NCI-H1092 treated with DMSO at 0.1 percent for 48 hours (cell line): Measurements from ENCODE around the gene STOML3.
A peak's percentile ranks its signal among the peaks of the same experiment; 100 is the strongest.
"Not testable (repeated sequence)": the region's sequence is repeated elsewhere in the genome, so short reads cannot be mapped to it uniquely, and the experiment has no call there.

ENCODE experiments used
- DNase-seq: peaks from one replicate; lab custom pipeline; 2025; lab: John Stamatoyannopoulos, UW

Gene STOML3, protein sequence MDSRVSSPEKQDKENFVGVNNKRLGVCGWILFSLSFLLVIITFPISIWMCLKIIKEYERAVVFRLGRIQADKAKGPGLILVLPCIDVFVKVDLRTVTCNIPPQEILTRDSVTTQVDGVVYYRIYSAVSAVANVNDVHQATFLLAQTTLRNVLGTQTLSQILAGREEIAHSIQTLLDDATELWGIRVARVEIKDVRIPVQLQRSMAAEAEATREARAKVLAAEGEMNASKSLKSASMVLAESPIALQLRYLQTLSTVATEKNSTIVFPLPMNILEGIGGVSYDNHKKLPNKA

DNA sequence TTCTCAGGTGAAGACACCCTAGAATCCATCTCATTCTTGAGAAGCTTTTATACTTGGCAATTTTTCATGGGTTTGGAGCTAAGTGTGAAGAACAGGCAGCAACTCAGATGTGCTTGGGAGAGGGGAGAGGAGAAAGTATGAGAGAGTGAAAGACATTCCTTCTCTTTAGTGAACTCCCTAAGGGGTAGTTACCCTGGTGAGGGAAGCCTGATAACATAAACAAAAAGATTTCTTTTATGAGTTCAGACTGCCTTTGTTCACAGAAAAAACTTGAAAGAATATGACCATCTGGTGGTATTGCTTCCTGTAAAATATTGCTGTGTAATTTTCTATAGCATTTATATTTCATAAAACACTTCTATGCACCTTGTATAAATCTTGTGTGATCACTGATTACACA is at the start of gene STOML3:
STOML3 (minus strand) TSS at position 139 of the 400 bp plus-strand sequence; CDS start at position 29, 110 bp downstream.
- DNase-seq, result no peak

DNA sequence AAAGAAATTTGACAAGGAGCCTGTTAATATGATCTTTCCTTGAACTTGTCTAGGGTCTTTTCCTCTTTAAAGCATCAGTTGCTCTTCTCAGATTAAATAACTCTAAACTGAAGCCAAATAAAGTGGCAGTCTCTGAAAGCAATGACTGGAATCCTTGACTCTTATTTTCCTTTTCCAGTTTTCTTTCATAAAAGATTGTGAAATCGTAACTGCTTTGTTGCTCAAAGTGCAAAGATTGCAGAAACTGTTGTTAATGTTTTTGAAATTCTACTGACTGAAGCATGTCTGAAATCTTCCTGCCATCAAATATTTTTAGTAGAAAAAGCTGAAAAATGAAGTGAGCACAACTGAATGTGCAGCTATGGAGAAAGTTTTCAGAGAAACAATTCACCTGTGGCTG is 49.6 kb upstream of the STOML3 start:
- no peak for DNase-seq

DNA sequence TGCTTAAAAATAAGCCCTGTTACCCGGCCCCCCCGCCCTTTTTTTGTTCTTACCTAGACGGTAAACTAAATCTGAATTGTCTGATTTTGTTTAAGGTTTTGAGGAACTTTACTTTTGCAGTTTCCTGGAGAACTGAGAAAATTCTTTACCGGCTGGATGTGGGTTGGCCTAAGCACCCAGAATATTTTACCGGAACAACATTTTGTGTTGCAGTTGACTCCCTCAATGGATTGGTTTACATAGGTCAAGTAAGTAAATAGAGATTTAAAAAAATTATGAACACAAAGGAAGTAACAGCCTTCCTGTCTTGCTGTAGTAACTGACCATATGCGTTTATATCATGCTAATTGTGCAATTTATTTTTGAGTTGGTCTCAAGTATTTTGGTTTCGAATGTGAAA is 48.4 kb upstream of the STOML3 start:
- DNase-seq, result no peak

DNA sequence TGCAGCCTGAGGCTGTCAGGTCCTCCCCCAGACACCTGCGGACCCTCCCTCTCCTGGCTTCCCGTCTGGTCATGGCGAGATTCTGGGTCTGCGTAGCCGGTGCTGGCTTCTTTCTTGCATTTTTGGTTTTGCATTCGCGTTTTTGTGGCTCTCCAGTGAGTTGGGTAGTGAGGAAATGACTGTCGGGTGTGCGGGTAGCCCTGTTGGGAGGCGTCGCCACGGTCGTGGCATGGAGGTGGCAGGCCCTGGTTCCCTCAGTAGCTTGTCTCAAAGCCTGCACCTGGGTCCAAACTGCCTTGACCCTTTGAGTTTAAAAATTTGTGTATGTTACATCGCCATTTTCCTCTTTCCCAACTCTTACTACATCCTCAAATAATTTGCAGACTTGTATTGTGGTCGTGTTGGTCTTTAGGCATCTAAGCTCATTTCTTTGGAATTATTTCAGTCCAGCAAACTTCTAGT is 48.0 kb upstream of the STOML3 start:
- peak; percentile 47 for DNase-seq

DNA sequence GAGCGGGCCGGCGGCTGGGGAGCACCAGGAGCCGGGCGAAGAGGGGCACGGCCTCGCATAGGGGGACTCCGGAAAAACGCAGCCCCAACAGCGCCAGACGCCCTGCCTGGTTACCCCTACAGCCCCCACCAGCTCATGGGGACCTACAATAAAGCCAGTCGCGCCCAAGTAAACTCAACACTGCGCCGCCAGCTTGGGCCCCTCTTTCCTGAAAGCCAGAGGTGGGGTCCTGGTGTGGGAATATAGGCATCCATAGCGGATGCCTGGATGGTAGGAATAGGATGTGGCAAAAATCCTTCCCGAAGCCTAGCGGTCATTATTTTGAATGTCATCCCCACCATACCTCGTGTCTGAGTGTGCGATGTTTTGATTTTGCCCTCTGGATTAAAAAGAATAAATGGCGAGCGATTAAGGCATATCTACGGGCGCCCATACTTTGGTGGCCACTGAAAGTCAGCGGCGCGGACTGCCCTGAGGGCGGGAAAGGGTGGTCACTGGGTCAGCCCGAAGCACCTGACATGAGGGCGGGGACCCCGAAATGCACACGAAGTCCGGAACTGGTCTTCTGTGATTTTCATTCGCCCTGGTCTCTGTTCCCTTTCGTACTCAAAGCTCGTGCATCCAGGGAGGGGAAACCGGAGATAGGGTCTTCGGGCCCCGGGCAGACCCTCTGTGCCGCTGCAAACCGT is 47.4 kb upstream of the STOML3 start, which contains the start of the genes NHLRC3 and PROSER1:
NHLRC3 (plus strand) TSS at position 577 of the 689 bp plus-strand sequence. CDS start 184 bp downstream, outside the sequence.
PROSER1 (minus strand) TSS at position 210 of the 689 bp plus-strand sequence. CDS start 847 bp downstream, outside the sequence.
- peak; percentile 96 for DNase-seq

DNA sequence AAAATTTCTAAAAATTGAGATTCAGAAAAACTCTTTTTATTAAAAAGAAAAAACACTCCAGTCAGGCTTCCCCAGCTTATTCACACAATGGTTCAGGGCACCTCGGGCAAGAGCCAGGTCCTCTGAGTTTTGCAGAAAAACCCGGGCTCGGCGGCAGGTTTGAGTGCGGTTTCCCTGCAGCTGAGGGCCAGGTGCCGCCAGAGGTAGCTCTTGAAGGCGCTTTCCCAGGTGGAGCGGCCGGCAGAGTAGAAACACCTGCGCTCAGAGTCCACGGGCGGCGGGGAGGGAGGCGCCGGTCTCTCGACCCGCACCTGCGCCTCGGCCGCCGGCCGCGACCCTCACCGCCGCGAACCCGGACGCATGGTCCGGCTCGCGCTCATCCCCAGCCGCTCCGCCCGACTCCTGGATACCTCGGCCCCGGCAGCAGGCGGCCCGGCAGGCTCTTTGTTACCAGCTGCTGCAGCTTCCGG is 46.8 kb upstream of the STOML3 start:
- peak; percentile 66 for DNase-seq

DNA sequence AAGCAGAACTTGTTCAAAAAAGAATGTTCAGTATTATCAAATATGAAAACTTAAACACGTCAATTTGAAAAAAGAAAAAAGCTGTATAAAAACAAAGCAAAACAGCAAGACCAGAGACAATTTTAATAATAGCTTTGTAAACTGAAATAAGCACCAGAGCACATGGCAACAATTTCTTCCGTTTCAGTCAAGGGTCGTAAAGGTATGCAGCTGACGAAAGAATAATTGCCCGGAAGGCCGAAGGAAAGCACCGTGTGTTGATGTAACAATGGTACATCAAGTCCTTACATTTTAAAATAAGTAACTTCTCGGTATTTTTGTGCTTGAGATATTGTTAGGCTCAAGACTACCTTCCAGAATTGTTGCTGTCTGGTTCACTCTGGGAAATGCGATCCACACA is 45.6 kb upstream of the STOML3 start:
- peak; percentile 9 for DNase-seq

DNA sequence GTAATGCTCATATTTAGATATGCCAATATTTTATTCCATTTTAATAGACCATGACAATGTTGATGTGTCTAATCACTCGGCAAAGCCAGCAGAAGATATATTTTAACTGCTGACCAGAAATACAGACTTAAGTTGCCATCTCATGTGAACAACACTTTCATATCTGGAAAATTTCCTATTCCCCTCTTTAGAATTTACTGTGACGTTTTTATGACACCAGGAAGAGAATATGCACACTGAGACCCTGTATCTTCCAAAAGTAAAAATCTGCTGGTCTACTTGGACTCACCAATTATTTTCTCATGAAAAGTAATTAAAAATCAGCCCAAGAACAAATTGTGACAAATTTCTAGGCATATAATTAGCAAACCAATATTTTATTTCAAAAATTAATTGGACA is 45.2 kb upstream of the STOML3 start:
- no peak for DNase-seq

DNA sequence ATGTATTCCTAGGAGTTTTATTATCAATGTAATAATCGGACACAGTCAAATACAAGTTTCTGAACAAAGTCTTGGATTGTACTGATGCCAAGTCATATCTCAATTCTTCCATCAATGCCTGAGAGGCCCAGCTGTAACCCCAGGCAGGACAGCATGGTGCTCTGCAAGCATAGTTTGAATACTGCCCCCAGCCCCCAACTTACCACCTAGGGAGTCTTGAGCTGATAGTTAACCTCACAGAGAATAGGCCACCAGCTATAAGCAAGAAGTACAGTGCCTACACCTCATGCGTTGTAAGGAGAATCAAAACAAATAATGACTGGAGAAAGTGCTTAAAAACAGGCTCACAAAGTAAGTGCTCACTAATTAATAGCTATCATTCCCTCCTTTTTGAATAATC is 44.6 kb upstream of the STOML3 start:
- DNase-seq, result no peak

DNA sequence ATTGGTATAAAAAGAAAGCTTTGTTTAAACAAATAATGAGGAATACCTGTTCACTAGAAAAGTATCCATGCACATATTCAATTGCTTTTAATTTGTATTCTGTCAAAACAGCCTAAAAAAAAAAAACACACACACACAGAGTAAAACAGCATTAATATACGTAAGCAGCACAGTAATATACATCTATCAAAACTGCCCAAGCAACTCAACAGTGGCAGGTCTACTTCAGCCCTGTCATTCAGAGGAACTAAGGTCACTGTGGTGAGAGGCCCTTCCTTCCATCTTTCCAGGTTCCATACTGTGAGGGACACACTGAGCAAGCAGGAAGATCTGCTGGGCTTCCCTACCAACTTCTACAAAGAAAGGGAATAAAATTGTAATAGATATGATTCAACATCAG is 43.5 kb upstream of the STOML3 start:
- no peak for DNase-seq

DNA sequence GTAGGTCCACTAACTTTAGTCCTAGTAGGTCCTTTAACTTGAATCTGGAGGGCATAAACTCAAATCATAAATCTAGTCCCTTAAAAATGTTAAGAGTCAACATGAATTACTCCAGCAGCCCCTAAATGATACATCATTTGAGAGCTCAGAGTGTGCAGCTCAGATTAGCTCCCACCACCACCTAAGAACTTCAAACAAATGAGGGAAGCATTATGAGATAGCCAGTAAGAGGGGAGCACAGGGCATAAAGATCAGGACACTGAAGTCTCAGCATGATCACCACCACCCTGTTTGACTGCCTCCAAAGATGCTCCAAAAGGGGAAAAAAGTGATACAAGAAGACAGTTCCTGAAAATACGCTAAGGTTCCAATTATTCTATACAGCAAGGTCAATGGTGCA is 41.5 kb upstream of the STOML3 start:
- no peak for DNase-seq

DNA sequence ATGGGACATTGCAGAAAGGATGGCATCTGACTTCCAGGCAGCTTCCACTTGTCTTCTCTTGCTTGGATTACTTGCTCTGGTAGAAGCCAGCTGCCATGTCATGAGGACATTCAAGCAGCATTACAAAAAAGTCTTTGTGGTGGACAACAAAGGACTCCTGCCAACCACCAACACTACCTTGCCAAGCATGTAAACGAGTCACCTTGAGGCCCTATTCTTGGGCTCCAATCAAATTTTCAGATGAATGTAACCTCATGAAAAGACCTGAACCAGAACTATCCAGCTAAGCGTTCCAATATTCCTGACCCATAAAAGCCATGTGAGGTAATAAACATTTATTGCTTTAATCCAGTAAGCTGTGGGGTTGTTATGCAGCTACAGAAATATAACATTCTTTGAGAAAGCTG is 34.8 kb upstream of the STOML3 start:
- no peak for DNase-seq

DNA sequence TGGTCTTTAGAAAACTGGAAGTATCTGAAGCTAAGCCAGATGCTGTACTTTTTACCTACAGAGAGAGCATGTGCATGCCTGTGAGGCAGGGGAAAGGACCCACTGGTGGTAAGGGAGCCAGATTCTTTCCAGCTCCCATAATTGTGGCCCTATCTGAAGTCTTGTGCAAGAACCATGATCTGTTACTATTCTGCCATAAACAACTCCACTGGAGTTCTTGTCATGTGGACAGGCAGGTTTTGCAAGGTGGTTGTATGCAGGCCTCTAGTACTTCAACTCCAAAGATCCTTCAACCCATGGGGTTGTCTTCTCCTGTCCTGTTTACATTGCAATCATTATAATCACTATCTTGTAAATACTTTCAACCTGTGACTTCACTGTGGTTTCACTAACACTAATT is 33.1 kb upstream of the STOML3 start:
- DNase-seq, result no peak

DNA sequence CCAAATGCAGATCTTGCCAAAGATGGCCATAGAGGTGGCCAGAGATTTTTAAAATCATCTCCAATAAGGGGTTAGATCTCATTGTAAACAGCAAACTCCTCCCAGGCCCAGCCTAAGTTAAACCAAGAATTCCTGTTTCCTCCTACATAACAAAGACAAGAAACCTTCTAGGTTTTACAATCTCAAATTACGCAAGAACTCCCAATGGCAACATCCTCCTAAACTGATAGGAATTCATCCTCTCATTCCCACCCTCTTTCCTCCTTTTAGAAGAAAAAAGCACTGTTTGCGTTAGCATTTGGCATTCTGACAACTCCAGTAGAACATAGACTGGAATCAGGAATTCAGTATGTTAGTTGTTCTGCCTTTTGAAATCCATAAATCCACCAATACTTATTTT is 32.7 kb upstream of the STOML3 start:
- no peak for DNase-seq

DNA sequence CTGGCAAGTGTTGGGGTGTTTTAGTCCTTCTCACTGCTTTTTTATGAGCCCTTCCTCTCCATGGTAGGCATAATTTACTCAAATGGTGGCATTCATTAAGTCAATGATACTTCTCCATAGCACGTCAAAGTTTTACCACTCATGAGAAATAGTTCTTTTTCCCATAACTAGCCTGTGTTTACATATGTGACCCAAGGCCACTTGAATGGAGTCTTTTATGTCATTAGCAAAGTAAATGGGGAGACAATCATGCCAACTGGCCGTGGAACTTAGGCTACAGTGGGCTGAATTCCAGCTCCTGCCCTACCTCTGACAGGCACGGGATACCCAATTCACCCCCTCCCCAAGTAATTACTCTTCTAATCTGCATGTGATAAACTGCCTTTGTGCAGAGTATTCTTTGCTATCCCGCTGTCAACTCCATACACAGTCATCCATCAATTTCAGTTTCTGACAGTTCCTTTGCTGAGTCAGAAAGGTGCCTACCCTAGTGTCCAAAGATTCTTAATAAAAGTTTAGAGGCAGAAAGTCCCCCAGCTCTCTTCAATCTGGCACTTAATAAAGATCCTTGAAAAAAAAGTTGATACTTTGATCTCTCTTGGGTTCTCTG is 30.3 kb upstream of the STOML3 start:
- no peak for DNase-seq

DNA sequence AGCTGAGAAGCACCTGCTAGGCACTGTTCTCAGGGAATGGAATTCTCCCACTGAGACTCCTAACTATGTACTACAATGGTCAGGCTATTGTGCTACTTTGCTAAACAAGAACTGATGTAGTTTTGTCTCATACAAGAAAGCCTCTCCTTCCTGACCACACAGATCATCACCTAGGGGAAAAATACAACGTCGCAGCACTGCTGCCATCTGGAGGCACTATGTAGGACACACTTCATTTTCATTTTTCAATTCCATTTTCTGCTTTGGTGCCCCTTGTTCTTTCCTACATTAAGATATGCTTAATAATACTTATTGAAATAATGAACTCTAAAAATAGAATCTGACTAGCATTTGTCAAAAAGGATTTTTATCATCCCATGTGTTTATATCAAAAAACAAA is 26.2 kb upstream of the STOML3 start:
- peak; percentile 32 for DNase-seq

DNA sequence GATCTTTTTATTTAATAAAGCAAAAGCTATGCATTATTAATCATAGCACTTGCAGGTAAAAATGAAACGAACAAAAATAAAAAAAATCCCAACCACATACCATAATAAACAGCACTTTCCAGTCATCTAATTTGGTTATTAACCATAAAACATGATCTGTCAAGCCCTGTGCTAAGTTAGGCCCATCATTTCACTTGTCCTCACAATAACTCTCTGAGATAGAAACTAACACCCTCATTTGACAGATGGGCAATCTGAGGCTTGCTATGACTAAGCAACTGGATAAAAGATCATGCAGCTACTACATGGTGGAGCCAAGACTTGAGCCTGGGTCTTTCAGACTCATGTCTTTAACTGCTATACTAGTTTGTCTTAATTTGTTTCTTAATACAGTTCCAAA is 25.5 kb upstream of the STOML3 start:
- no peak for DNase-seq

DNA sequence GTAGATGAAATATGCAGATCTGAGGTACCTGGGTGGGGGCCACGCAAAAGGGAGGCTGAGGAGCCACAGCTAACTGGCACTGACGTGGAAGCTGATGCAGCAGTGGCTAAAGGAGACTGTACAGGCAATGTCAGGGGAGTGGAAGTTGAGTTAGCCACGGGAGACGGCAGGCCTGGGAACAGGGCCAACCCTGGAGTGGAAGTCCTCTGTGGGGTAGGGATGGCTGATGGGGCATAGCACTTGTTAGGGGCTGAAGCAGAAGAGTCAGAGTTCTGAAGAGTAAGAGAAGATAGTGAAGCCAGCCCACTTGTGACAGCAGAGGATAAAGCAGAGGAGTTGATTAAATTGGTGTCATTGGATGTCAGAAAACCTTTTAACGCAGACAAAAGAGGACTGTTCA is 22.8 kb upstream of the STOML3 start:
- no peak for DNase-seq

DNA sequence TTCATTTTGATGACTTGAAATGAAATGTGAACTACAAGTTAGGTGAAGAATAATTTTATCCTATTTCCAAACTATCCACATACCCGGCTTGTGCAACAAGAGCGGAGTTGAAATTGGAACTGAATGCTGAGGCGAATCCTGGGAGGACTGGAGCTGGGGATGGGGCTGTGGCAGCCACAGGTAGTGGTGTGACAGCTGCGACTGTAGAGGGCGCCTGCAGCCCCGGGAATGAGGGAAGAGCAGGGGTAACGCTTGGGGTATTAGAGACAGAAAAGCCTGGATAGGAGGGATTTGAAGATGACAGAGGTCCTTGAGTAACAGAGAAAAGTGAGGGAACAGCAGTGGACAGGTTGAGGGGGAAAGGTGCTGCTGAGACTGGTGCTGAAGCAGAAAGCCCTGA is 22.0 kb upstream of the STOML3 start:
- no peak for DNase-seq

DNA sequence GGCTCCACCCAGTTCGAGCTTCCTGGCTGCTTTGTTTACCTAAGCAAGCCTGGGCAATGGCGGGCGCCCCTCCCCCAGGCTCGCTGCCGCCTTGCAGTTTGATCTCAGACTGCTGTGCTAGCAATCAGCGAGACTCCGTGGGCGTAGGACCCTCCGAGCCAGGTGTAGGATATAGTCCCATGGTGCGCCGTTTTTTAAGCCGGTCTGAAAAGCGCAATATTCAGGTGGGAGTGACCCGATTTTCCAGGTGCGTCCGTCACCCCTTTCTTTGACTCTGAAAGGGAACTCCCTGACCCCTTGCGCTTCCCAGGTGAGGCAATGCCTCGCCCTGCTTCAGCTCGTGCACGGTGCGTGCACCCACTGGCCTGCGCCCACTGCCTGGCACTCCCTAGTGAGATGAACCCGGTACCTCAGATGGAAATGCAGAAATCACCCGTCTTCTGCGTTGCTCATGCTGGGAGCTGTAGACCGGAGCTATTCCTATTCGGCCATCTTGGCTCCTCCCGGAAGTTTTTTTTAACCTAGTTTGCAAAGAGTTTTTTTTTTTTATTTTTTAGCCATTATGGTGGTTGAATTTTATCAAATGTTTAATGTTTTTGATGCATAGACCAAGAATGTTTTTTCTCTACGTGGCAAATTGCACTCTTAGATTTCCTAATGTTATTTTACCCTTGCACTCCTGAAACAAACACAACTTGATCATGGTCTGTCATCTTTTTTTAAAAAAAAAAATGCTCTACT is 15.9 kb upstream of the STOML3 start:
- DNase-seq, result not testable (repeated sequence)

DNA sequence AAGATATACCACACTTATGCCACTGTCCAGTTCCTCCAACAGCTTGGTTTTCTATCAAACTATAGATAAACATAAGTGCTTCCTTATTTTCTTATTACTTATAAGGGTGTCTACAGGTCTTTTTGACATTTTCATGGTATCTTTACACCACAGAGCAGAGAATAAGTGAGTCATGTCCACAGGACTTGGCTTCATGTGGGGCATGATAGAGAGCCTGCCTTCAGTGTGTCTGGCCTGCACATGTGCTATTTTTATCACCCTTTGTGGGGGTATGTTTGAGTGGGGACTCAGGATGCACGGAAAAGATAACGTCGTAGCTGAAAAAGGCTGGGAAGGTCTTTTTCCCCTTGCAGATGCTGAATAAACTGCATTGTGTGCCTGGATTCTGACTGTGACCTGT is 8.1 kb upstream of the STOML3 start:
- no peak for DNase-seq

DNA sequence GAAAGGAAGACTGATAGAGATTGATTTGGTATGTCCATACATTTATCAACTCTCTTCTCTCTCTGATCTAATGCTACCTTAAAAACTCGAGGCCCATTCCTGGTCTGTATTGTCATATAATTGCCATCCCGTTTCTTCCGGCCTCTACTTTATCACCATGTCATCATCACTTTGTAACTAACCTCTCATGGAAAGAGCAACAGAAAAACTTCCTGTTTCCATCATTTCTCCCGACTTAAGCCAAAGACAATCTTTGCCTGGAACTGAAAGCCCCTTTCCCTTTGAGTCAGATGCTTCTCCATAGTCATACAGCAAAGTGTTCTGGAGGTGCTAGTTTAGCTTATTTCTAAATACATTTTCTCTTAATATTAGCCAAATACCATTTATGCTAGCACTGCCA is 2.8 kb upstream of the STOML3 start:
- DNase-seq, result no peak
